GM06990 (cell line): Measurements from ENCODE around the gene JUP.

Experiments
- DNase-seq: peaks from one replicate; pipeline ENCODE4 v3.0.0-alpha.2; 2011; ENCODE audit not compliant: insufficient read length; ENCODE audit errors: extremely low read depth
- H3K27me3 ChIP-seq: replicated peaks from 2 replicates; pipeline ENCODE4 v1.6.0; 2011; ENCODE audit warnings: low read length; ENCODE audit not compliant: control insufficient read depth, insufficient read depth
- H3K36me3 ChIP-seq: 2 replicates; pipeline ENCODE4 v1.5.1; 2011; ENCODE audit warnings: low read length; ENCODE audit not compliant: control insufficient read depth, insufficient read depth
- H3K4me3 ChIP-seq: replicated peaks from 2 replicates; pipeline ENCODE4 v1.5.1; 2011; ENCODE audit warnings: low read depth, mild to moderate bottlenecking, control low read depth, low read length
- TF ChIP-seq, protein P1 (sequence below): IDR thresholded peaks from 2 replicates; pipeline ENCODE4 v1.5.1; 2011; ENCODE audit warnings: low read length, control low read depth, mild to moderate bottlenecking, inconsistent platforms; ENCODE audit not compliant: insufficient read depth, poor library complexity, severe bottlenecking

The JUP gene

GRCh38 chr17:41725134-41725533 is 61.4 kb downstream of the JUP start:
- DNase-seq: no peak
- Histone ChIP-seq H3K27me3 (no peaks in the 10 kb centered on the region), H3K4me3 (no peak overlapping the region), H3K36me3 (no peaks in the 10 kb centered on the region)
- TF ChIP-seq, protein P1, sequence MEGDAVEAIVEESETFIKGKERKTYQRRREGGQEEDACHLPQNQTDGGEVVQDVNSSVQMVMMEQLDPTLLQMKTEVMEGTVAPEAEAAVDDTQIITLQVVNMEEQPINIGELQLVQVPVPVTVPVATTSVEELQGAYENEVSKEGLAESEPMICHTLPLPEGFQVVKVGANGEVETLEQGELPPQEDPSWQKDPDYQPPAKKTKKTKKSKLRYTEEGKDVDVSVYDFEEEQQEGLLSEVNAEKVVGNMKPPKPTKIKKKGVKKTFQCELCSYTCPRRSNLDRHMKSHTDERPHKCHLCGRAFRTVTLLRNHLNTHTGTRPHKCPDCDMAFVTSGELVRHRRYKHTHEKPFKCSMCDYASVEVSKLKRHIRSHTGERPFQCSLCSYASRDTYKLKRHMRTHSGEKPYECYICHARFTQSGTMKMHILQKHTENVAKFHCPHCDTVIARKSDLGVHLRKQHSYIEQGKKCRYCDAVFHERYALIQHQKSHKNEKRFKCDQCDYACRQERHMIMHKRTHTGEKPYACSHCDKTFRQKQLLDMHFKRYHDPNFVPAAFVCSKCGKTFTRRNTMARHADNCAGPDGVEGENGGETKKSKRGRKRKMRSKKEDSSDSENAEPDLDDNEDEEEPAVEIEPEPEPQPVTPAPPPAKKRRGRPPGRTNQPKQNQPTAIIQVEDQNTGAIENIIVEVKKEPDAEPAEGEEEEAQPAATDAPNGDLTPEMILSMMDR: no peak

- DNase-seq: no peak
Observed at GRCh38 chr17:41724476-41725050, 61.9 kb downstream of the JUP start.

GRCh38 chr17:41723801-41724475 is 62.6 kb downstream of the JUP start:
- H3K4me3 ChIP-seq: no peak overlapping the region
- TF ChIP-seq, protein P1: no peak
- no peaks in the 10 kb centered on the region for H3K27me3 ChIP-seq
- H3K36me3 ChIP-seq: no peaks in the 10 kb centered on the region
- DNase-seq: no peak

More at GRCh38 chr17:41724476-41725050, 61.9 kb downstream of the JUP start:
- TF ChIP-seq, protein P1: no peak
- H3K27me3 ChIP-seq: no peaks in the 10 kb centered on the region
- H3K4me3 ChIP-seq: no peak overlapping the region
- H3K36me3 ChIP-seq: no peaks in the 10 kb centered on the region

DNA sequence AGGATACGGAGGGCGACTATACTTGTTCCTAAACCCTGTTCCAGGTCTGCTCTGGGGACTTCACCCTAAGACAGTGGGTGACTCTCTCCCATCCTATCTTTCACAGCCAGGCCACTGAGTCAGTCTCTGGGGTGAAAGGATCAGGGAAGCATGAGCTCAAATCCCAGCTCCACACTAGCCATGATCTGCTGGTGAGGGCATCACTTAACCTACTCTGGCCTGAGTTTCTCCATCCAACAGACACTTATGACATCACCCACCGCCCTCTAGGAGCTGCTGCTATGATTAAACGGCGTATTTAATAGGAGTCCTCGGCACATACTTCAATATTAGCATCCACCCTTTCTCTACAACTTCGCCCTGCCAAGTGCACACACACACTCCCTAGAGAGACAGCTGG is 64.3 kb downstream of the JUP start:
- no peak for DNase-seq
- TF ChIP-seq, protein P1: no peak
- no peaks in the 10 kb centered on the region for H3K27me3 ChIP-seq
- no peak overlapping the region for H3K4me3 ChIP-seq
- H3K36me3 ChIP-seq: no peaks in the 10 kb centered on the region

DNA sequence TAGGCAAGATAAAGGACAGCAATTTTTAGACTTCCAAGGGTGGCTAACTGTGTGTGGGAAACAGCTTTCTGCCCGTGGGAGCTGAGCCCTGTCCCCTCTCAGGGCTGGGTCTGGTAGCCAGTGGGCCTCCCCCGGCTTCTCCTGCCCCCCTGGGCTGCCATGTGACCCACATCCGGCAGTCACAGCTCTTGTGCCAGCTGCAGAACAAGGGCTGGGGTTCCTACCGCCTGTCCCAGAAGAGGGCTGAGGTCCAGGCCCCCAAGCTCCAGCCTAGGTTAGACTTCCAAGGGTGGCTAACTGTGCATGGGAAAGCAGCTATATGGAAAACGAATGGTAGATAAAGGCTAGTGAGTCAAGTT is 68.2 kb downstream of the JUP start:
- TF ChIP-seq, protein P1: no peak
- no peak for DNase-seq
- Histone ChIP-seq H3K27me3 (no peaks in the 10 kb centered on the region), H3K4me3 (no peak overlapping the region), H3K36me3 (no peaks in the 10 kb centered on the region)
